Metanephros (tissue), 2 donors: Measurements from ENCODE around the gene TULP1. TPM values are rescaled to one million over a fixed set of nuclear protein-coding genes. Genes with fewer than 3 reads are reported as not detected.

Experiments used
- small RNA-seq: library from RNA; depleted of rRNA; stranded (forward); fragments of <200 nt; gene quantifications from one replicate; pipeline ENCODE3, GENCODE V24; 2014; ENCODE audit warnings: low replicate concordance
- total RNA-seq: library from RNA; depleted of rRNA; stranded (reverse); fragments of >200 nt; gene quantifications from one replicate; pipeline ENCODE4 v1.2.3, GENCODE V29; 2014

Gene TULP1
- 3.1 TPM for total RNA-seq

DNA sequence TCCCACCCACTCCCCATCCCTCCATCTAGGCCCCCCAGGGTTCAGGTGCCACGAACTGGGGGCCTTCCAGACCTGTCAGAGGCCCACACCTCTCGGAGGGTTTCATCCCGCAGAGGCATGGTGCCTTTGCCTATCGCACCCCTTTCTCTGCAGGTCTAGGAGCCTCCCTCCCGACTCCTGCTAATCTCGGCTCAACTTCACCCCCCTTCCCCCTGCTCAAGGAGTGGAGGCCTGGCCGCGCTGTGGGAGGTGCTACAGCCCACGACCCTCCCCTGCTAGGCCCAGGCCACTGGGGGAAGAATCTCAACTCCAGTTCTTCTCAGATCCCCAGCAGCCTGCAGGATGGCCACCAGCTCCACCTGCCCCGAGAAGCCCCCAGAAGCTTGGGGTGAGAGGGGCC, at the start of gene TULP1:
Gene TULP1, minus strand, starts transcription at position 157 of the 400 bp plus-strand sequence. Its CDS starts 38 bp downstream, at position 119.

DNA sequence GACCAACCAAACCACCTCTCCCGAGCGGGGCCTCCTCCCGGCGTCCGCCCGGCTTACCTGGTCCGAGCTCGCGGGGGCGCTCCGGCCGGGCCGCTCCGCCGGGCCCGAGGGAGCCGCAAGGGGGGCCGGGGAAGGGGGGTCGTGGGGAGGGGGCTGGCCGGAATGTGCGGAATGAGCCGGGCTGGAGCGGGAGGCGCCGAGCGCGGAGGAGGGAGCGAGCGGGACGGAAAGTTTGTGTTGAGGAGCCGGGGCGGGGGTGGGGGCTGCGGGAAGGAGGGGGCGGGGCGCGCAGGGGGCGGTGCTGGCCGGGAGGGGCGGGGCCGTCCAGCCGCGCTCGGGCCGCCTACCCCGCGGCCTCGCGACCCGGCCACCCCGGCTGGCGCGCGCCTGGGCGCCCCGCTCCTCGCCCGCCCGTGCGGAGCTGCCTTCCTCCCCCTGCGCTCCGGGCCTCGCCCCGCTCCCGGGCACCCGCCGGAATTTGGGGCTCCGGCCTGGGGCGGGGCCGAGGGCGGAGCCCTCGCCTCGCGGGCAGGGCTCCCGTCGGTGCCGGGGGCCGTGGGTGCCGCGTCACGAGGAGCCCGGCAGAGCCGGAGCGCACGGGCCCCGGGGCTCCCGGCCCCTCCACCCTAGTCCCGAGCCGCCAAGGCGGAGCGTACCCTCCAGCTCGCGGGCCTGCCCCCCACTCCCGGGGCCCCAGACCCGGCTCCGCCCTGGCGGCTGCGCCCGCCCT, 15.7 kb downstream of the TULP1 start, which contains the start of gene TEAD3:
Gene TEAD3, minus strand, starts transcription at position 239 of the 730 bp plus-strand sequence.

DNA sequence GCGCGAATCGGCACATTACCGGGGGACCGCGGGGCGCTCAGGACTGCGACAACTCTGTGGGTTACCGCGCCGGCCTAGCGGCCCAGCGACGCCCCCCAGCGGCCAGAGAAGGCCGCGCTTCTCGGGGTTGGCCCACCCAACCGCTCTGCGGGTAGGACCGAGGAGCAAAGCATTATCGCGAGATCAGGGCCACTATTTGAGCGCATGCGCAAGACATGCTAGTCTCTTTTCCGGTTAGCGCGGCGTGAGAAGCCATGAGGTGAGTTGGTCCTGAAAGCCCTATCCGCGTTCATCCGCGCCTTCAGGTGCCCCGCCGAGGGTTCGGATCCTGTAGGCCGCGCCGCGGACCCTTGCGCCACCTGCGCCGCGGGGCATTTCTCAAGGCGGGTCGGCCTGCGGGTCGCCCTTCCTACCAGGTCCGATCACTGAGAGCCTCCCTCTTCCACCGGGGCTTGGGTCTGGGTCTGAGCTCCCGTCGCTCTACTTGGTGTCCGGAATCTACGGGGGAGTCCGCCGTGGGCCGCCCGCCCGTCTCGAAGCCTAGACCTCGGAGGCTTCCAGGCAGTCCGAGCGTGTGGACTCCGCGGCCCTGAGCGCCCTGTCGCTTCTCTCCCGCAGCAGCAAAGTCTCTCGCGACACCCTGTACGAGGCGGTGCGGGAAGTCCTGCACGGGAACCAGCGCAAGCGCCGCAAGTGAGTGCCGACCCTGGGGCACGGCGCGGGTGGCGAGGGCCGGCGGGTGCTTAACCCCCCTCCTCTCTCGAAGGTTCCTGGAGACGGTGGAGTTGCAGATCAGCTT, 44.3 kb downstream of the TULP1 start, which contains the start of gene RPL10A:
Gene RPL10A, plus strand, starts transcription at position 221 of the 799 bp plus-strand sequence. Its CDS starts 34 bp downstream, at position 255.

DNA sequence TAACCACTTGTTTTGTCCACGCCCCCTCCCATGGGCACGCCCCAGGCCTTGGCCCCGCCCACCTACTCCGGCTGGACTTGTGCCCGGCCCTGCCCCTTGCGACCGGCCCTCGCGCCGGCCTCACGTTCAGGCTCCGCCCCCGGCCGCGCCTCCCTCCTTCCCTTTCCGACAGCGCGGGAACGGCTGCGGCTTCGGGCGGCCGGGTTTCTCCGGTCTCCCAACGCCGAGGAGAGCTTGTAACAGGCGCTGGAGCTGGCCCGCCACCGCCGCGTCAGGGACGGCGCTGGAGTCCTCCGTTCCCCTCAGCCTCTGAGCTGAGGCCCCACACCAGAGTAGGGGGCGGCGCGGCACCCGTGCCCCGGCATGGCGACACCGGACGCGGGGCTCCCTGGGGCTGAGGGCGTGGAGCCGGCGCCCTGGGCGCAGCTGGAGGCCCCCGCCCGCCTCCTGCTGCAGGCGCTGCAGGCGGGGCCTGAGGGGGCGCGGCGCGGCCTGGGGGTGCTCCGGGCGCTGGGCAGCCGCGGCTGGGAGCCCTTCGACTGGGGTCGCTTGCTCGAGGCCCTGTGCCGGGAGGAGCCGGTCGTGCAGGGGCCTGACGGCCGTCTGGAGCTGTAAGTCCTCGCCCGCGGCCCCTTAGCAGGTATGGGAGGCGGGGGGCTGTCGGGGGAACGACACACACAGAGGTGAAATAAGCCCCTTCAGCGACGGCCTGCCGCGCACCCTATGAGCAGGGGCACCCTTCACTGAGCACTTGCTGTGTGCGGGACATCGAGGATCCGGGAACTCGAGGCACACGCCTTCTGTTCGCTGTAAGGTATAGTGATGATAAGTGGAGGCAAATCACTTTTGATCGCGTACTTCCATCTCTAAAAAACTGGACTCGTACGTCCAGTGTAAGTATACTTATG, 60.3 kb downstream of the TULP1 start, which contains the start of gene FANCE:
Gene FANCE, plus strand, starts transcription at position 156 of the 908 bp plus-strand sequence. Its CDS starts 208 bp downstream, at position 364.

Small RNA genes lying within 50 kb of the gene (small RNA-seq; reads per million reads assigned to genes)
- not detected for gene MIR7111

Other genes with a start within 250 kb of the TULP1 start
- gene DEF6, start 215.1 kb downstream of the TULP1 start, total RNA-seq, result 9.1 TPM
- gene PPARD, start 170.3 kb downstream of the TULP1 start, total RNA-seq, result 12.3 TPM
- gene FANCE, start 60.6 kb downstream of the TULP1 start, total RNA-seq, result 8.0 TPM
- gene RPL10A, start 44.5 kb downstream of the TULP1 start, total RNA-seq, result 2,062 TPM
- gene TEAD3, start 15.8 kb downstream of the TULP1 start, total RNA-seq, result 21.3 TPM
- 11.0 TPM for gene FKBP5, start 176.0 kb upstream of the TULP1 start, total RNA-seq
- gene ARMC12, start 224.1 kb upstream of the TULP1 start, total RNA-seq, result 0.23 TPM